GM12891 (cell line): ENCODE data around the gene KRTAP27-1.

Experiments used
- PAX5 ChIP-seq: IDR thresholded peaks from 2 replicates; pipeline ENCODE4 v1.6.1; 2011; ENCODE audit warnings: low read length, moderate library complexity, mild to moderate bottlenecking; ENCODE audit not compliant: insufficient read depth, severe bottlenecking
- POLR2A ChIP-seq: IDR thresholded peaks from 2 replicates; pipeline ENCODE4 v1.6.1; 2011; ENCODE audit warnings: low read depth, low read length, control low read depth
- POLR2AphosphoS5 ChIP-seq: IDR thresholded peaks from 2 replicates; pipeline ENCODE4 v1.6.1; 2011; ENCODE audit warnings: low read depth, low read length, control low read depth
- POU2F2 ChIP-seq: IDR thresholded peaks from 2 replicates; pipeline ENCODE4 v1.6.1; 2011; ENCODE audit warnings: low read depth, mild to moderate bottlenecking, control low read depth, low read length, moderate library complexity
- SPI1 ChIP-seq: IDR thresholded peaks from 2 replicates; pipeline ENCODE4 v1.6.1; 2011; ENCODE audit warnings: low read depth, low read length, control low read depth
- TAF1 ChIP-seq: IDR thresholded peaks from 2 replicates; pipeline ENCODE4 v1.6.1; 2011; ENCODE audit warnings: low read depth, low read length, control low read depth

GRCh38 chr21:30351534-30351933 lies 14.0 kb upstream of the KRTAP27-1 start:
- TF ChIP-seq POLR2A (no peak), POLR2AphosphoS5 (no peak), TAF1 (no peak), POU2F2 (no peak), SPI1 (no peak), PAX5 (no peak)
